HUDEP-2 (cell line): ENCODE results near the gene UNC5B.

ENCODE experiments used
- DNase-seq, 76 experiments: peaks; one replicate each; lab custom pipeline; 2025; ENCODE audit not compliant: unreplicated experiment in 76 of 76; lab: John Stamatoyannopoulos, UW

UNC5B gene

GRCh38 chr10:71351628-71352319 lies 139.4 kb downstream of the UNC5B start:
- no peak for DNase-seq
